COLO668 (cell line): Measurements from ENCODE around the gene PM20D1.

Experiments
- DNase-seq: peaks from one replicate; lab custom pipeline; 2025; ENCODE audit not compliant: unreplicated experiment; lab: John Stamatoyannopoulos, UW

The PM20D1 gene

DNA sequence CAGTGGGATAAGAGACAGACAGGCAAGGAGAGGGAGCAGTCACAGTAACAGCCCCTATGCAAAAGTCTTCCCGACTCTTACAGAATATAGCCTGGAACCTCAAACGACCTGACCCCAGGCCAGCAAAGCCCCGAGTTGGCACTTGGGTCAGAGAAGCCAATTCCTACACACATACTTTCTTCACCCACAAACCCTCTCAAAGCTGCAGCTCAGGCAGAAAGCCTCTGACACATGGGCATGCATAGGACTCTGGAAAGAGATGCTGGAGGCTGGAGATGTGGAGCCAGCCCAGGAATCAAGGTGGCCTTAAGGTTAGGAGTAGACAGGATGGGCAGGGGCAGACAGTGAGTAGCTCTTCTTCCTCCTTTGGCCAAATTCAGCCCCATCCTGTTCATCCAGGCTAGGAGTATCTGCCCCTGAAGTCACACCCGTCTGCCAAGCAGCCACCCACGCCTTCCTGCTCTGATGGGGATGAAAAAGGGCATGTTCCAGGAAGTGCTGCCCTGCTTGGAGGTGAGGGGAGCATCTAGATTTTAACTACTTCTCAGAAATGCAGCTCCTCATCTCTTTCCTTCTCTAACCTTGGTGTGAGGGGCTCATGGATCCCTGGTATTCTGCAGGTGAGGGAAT lies 44.7 kb downstream of the PM20D1 start:
- no peak for DNase-seq

DNA sequence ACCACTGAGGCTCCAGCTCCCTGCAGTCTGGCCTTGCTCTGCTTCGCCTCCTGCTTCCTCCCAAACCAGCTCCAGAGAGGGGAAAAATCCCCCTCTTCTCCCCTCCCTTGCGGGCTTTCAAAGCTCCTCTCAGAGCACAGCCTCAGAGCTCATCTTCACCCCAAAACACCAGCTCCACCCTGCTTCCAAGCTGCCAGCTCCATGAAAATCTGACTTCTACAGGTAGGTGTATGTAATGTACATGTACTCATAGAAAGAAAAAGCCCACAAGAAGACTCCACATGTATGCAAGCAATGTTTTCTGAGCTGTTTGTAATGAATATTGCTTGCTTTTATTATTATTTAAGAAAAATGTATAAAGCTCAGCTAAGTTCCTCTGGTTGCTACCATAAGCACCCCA lies 45.3 kb downstream of the PM20D1 start:
- no peak for DNase-seq

DNA sequence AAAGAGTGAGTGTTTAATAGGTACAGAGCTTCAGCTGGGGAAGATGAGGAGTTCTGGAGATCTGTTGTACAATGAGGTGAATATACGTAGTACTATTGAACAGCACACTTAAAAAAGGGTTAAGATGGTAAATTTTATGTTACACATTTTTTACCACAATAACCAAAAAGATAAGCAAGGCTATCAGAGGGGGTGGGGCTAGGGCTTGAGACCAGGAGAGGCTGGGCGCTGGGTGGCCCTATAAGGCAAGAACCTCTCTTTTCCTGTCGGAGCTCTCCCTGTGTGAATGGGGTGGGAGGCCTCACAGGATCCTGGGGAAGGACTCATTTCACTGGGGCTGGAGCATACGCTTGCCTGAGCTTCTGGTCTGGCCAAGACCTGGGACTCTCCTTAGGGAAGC lies 45.9 kb downstream of the PM20D1 start:
- DNase-seq: no peak

DNA sequence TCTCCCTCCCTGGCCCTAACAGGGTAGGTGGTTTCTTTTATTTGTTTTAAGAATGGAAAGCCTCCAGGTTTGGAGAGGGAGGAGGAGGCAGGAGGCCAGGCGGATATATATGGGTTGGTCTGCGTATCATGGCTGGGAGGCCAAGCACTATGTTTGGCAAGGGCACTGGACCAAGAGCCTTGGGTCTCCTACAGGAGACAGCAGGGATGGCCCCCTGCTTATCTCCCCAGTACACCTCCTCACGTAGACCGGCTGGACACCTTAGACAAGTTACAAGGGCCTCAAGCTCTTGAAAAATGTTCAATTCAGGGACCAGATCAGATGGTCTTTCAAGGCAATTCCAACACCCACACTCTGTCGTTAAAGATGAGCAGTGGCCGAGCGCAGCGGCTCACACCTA lies 47.9 kb downstream of the PM20D1 start:
- DNase-seq: no peak

DNA sequence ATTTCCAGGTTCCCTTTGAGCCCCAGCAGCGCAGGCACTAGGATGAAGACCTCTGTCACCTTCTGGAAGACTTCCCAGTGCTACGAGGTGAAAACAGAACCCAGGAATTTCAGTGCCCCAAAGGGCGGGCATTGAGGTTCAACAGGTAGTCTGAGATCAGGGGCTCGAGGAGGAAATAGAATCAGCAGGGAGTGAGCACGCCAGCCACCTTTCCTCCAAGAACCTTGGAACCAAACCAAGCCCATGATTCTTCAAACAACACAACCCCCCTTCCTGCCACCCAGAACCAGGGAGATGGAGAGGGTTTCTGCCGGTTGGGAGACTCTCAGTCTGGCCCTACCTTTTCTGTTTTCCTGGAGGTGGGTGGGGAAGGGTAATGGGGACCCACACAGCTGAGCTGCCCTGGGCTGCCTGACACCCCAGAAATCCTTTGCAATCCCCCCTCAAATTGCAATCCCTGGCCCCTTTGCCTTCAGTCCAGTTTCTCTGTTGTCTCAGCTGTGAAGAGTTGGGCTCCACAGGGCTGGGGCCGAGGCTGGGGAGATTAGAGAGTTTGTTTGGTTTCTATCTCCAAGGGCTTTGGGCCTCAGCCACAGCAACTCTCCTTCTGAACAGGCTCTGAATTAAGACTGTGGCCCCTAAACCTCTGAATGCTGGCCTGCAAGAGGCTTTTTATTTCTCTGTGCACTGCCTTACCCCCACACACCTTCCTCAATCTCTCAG lies 48.8 kb downstream of the PM20D1 start:
- no peak for DNase-seq

DNA sequence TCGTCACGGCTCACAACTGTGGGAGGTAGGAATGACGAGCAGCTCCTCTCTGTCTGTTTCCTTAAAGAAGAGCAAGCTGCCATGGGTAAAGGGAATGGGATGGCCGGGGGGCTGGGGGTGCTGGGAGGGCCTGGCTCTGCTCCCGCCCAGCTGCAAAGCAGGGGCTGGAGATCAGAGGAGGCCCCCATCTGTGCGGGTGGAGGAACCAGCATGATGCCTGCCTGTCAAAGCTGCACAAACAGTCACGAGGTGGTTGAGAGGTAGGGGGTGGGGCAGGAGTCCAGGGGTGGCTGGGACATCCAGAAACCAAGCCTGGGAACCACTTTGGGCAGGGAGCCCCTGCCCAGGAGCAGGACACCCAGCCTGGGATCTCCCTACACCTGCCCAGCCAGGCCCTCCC lies 49.5 kb downstream of the PM20D1 start:
- DNase-seq: no peak

DNA sequence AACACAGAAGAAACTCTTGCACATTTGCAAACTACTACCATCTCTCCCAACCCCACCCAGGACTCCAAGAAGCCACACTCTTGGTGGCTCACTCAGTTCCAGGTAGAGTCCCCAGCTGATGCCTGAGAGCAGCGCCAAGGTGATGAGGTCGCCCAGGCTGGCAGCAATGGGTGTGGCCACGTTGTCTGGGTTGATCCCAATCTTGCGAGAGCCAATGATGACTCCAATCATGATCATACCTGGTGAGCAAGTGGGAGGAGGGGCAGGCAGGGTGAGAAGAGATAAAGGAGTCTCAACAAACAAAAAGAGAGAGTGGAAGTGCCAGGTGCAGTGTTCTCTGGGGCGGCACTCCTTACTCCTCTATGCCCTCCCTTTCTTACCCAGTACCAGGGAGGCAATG lies 51.4 kb downstream of the PM20D1 start:
- DNase-seq: no peak

DNA sequence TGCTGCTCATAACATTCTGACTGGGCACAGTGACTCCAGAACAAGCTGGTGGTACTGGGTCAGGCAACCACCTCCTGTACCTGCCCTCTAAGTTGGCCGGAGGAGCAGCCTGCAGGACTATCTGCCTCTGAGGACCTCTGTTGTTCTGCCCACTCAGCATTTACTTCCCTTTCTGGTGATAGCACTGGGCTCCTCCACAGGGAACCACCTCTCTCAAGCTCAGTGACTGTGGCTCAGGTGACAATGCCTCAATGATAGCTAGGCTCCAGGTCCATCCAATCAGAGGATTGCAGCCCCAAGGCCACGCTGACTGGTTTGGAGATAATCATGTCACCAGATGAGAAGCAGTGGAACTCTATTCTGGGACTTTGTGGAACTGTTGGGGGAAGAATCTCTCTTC lies 52.8 kb downstream of the PM20D1 start:
- DNase-seq: no peak

DNA sequence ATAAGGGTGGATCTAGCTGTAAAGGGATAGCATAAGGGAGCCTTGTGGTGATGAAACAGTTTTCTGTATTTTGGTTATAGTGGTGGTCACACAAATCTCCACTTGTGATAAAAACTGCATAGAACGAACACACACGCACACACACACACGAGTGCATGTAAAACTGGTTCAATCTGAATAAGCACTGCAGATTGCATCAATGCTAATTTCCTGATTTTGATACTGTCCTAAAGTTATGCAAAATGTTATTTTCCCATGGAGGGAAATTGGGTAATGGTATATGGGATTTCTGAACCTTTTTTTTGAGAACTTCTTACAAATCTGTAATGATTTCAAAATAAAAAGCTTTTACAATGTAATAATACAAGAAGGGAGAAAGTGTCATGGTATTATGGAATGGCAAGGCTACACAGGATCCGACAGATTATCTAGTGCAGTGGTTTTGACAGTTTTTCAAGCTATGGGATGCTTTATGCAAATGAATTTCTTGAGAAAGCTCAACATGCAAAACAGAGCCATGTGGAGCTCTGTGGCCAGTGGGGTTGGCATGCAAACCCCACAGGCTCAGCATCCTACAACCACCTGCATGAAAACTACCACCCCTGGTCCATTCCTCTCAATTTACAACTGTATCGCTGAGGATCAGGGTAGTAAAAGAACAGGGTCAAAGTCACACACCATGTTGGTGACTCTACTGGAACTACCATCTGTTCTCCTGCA lies 55.8 kb downstream of the PM20D1 start:
- DNase-seq: no peak

DNA sequence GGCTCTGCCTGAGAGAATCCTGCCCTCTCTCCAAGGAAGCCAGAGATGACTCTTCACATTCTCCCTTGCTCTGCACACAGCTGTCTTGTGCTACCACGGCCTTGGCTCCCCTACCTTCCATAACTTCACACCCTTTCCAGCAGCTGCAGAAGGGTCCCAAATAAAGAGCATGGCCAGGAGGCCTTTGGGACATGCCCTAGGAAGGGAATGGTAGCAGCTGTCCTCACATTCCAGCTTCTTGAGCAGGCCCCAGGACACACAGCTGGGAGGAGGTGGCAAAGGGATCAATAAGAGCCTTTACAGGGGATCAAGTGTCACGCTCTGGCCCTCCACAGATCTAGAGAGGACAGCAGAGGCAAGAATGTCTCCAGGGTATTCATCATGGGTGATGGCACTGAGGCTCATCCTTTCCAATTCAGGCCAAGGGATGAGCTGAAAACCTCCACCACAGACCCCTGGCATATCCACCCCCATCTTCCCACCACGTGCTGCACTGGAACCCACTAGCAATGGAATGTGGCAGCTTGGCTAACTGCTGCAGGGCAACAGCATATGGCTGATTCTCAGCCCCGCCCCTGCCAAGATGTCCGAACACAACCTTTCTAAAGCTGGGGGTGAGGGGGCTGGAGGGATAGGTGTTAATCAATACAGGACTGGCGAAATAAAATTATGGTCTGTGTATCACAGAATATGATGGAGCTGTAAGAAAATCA lies 56.8 kb downstream of the PM20D1 start:
- DNase-seq: no peak

DNA sequence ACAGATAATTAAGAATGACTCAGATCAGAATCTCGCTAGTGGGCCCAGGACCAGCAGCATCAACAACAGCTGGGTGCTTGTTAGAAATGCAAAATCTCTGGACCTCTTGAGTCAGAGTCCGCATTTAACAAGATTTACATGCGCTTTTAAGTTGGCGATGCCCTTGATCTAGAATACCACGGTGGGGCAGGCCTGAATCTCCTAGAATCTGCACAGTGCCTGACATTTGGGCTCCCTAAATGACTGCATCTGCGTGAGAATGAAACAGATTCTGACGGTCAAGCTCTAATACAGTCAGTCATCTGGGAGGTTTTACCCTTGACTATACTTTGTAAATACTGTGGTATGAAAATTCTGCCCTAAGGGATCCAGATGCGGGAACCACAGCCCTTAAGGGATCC lies 57.5 kb downstream of the PM20D1 start:
- no peak for DNase-seq

DNA sequence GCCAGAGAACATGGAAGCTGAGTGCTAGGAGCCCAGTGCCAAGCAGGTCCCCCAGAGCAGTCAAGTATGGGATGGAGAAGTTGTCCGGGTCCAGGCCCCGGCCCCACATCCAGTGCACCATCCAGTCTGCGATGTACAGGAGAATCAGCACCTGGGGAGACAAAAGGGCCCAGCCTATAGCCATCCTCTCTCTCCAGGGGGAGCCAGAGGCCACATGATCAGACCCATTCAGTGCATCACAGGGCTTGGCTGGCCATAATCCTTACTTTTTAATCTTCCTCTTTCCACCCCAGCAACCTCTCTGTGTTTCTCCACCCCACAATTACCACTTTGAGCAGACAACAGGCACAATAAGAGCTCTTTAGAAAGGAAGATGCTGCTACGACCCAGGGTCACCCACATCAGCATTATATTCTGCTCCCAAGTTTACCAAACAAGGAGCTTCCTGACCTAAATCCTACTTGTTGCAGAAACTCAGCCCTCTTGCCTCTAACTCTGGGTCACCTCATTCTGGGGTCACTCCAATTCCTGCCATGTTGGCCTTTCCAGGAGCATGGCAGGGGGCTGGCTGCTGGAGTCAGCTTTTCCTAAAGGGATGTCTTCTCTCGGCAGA lies 58.3 kb downstream of the PM20D1 start:
- DNase-seq: peak; percentile 63

DNA sequence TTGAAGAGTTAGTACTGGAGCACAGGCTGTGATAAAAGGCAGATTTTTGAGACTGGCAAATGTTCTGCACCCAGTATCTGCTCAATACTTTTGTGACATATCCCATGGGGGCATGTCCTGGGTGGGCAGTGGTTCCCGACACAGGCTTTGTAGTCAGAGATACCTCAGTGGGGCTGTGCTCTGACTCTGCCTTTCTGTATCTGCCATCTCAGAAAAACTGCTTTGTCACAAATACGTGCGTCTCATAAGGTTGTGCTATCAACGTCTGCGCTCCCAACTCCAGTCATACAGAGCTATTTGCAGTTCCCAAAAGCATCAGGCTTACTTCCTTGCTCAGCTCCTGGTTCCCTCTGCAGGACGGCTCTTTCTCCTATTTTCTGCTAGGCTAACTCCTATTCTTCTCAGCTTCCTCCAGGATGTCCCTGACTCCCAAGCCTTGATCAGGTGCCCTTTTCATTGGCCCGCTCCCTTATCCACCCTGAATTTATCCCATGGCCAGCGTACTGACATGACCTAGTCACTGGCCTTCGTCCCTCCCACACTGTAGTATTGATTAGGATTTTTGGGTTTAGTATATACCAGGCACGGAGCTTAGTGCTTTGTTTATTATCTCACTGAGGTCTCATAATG lies 62.5 kb downstream of the PM20D1 start:
- DNase-seq: no peak

DNA sequence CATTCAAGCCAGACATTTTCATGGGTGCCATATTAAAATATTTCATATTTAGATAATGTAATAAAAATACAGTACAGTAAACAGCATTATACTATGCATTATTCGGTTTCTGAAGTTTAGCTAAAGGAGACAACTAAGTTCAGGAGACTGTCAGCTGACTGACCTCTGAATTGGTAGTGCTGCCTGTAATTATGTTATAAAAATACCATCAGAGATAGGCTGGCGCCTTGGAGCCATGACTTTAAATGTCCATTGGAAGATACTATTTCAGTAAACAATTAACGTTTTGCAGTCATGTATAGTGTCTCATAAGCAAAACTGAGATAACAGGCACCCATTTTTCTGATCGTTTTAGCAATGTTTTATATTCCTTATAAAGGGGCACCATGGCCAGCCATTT lies 63.3 kb downstream of the PM20D1 start:
- DNase-seq: no peak

DNA sequence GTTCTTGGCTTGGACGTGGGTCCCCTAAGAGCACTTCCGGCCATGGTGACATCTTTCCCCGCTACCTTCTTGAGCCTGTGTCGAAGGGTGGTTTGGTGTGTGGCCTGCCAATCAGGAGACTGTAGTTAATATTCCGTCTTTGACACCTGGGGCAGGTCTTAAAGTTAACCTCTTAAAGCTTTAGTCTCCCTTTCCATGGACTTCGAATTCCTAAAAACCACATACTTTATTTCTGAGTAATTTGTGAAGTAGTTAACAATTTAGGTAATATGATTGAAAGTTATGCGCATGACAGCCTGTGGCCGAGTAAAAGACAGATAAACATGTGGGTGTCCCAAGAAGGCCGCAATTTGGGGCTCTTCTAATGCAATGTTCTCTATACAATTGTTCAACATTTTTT lies 64.5 kb downstream of the PM20D1 start:
- no peak for DNase-seq

DNA sequence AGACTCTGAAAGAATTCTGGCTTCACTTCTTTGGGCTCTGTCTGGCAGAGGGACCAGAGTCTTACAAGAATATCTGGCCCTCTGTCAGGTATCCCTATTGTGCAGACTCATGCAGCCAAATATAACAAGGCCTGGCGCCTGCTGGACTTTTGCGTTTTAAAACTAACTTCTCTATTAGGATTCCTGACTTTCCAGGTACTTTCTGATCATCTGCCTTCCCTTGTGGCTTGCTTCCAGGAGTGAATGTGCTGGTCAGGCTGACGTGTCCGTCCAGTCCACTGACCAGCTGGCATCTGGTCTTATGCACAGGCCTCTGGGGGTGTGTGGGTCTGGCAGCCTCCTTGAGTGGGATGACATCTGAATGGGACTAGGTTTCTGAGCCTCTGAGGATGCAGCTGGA lies 66.0 kb downstream of the PM20D1 start:
- DNase-seq: no peak

DNA sequence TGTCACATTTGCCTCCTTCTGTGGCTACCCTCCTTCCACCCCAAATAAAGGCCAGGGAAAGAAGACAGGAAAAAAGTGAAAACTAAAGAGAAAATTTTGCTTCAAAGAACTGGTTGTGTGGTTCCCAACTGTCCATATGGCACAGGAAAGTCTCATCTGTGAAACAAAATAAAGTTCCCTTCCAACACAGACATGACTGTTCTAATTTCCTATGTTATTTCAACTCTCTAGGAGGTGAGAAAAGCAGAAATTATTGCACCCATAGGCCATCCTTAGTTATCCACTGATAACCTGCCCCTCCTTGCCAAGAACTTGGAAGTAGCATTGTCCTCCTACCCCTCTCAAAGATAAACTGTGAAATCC lies 66.5 kb downstream of the PM20D1 start:
- DNase-seq: no peak

DNA sequence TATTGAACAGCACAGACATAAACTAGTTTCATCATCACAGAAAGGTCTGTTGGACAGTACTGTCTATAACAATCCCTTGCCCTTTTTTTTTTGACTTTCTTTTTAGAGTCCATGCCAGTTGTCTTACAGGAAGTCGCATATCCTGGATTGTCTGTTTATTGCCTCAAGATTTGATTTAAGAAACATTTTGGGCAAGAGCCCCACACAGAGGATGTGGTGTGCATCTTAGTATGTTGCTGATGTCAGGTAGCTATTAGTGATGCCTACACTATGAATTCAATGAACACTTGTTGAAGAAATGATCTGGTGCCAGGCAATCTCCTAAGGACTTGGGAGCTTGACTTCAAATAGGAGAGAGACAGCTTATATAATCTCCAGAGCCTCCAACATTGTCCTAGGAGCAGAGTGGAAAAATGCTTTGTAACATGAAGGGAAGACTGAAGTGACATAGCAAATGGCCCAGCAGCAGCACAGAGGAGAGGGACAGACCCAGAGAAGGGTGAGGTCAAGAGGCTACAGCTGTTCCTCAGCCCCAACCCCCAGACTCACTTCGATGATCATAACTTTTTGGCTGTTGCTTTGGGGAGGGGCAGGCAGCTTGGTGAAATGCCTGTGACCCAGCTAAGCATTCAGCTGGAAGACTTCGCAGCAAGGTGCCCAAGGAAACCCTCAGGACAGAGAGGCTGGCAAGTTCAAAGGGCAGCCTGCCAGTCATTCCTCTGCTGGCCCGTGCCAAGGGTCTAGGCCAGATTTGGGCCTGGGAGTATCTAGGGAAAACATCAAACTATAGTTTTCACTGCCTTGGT lies 67.1 kb downstream of the PM20D1 start:
- DNase-seq: no peak

DNA sequence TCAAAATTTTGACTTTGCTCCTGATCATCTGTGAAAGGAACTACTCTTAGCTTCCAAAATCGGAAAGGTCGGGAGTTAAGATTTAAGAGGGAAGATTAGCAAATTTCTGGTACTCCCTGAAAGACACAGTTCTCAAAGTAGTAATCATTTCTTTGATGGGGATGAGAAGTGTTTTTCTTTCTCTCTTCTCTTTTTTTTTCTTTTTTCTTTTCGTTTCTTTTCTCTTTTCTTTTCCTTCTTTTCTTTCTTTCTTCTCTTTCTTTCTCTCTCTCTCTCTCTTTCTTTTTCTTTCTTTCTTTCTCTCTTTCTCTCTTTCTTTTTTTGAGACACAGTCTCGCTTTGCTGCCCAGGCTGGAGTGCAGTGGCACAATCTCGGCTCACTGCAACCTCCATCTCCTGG lies 69.6 kb downstream of the PM20D1 start:
- DNase-seq: no peak
